GM19455 (cell line): ENCODE results near the gene METTL22.
A peak's percentile ranks its signal among the peaks of the same experiment; 100 is the strongest.

ENCODE experiments used
- ATAC-seq: cut with Tn5 transposase; IDR thresholded peaks from one replicate; pipeline ENCODE4 v1.9.1; 2021; ENCODE audit not compliant: unreplicated experiment

Gene METTL22

DNA sequence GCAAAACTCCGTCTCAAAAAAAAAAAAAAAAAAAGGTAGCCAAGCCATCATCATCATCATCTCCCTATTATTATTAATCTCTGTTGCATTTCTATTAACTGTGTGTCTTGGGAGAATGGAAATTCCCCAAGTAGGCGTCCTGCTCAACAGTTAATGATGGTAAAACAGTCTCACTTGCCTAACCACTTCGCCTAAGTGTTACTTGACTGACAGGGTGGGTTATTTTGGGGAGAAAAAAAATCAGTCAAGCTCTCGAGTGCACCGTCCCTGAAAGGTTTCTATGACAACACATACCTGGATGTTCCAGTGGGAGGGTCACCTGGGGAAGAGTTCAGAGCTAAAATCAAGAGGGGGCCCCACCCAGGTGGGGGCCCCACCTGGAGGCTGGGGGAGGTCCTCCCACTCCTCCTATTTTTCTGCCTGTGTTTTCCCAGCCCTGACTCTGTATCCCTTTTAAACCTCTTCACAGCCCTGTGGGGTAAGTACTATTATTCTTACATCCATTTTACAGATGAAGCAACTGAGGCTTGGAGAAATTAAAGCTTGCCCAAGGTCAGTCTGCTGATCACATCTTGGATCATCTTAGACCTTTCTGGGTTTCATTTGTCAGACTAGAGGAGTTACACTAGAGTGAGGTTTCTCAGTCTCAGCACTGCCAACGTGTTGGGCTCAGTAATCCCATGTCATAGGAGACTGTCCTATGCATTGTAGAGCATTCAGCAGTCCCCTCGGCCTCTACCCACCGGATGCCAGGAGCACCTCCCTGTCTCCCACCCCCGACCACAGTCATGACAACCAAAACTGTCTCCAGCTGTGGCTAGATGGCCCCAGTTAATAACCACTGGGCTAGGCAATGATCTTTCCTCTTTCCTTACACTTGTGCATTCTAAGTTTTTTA, 41.9 kb downstream of the METTL22 start:
- no peak for ATAC-seq

DNA sequence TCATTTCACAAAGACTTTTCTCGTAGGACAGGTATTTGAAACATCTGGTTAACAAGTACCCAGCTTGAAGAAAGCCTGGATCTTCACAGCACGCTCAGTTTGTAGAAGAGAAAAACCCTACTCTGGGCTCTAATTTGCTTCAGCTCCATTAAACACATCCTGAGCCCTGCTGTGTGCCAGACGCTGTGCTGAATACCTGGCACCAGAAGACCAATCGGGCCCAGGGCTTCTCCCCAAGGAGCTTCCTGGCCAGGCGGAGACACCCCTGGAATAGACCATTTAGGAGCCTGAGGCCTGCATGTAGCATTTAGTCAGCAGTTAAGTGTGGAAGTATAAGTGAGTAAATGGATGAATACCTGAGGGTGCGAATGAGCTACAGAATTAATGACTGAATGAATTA, 44.0 kb downstream of the METTL22 start:
- ATAC-seq = no peak

DNA sequence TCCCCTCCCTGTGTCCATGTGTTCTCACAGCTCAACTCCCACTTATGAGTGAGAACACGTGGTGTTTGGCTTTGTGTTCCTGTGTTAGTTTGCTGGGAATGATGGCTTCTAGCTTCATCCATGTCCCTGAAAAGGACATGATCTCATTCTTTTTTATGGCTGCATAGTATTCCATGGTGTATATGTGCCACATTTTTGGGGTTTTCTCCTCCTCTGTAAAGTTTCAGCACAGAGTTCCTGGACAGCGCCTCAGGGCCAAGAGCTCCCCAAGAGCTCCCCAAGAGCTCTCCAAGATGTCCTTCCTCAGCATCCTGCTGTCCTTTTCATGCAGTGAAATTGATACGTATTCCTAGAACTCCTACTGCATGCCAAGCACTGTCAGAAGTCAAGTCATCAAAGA, 46.0 kb downstream of the METTL22 start:
- no peak for ATAC-seq

- no peak for ATAC-seq
Observed at GRCh38 chr16:8668113-8668512, 46.6 kb downstream of the METTL22 start.

DNA sequence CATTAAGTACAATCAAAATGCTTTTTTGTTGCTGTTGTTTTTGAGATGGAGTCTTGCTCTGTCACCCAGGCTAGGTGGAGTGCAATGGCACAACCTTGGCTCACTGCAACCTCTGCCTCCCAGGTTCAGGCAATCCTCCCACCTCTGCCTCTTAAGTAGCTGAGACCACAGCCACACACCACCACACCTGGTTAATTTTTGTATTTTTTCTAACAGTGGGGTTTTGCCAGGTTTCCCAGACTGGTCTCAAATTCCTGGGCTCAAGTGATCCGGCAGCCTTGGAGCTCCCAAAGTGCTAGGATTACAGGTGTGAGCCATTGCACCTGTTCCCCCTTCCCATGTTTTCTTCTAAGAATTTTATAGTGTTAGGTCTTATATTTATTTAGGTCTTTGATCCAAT, 48.0 kb downstream of the METTL22 start:
- no peak for ATAC-seq

DNA sequence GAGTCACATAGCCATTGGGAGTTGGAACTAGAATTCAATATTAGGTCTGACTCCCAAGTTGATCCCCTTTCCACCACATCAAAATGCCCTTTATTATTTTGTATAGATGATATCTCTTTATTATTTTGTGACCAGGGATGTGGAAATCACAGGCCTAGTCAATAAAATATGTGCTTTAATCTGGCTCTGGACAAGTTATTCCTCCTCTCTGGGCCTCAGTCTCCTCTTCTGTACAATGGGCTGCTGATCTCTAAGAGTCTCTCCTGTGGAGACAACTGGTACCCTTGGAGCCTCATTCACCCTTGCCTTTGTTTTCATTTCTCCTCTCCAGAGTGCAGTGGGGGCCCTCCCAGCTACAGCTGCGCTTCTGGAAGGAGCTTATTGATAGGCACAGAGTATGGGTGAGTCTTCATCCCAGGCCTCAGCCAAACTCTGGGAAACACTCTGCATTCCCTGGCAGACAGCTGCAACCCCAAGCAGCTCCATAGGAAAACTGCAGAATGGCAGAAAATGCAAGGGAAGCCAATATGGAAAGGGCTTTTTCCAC, 48.6 kb downstream of the METTL22 start:
- no peak for ATAC-seq

DNA sequence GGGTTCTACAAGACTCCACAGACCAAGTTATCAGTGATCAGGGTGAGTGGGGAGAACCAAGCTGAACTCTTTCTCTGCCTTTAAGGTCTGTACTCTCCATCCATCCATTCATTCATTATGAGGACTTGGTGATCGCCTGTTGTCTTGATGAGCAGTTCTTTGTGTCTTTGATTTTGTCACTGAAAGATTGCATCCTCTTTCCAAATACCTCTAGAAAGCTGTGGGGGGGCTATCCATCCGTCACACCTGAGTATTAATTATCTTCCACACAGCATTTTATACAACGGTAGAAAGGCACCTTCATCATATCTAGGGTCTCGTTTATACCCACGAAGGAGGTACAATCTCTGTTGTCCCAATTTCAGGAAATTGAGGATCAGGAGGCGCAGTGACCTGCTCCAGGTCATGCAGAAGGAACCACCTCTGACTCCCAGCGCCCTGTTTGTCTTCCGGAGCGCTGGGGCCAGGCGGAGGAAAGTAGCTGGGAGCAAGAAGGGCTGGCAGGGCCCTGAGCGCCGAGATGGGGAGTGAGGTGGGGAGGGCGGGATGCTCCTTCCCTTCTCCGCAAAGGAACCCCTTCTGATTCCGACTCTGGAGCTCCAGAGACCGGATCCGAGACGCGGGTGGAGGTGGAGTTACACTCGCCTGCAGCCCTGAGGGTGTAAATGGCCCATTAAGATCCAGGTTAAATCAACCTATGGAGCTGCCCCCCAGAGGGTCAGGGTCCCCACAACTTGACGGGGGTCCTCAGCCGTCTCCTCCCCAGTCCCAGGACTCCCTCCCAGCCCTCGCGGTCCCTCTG, 52.3 kb downstream of the METTL22 start:
- peak; percentile 56 for ATAC-seq

GRCh38 chr16:8674413-8675022, 53.0 kb downstream of the METTL22 start, which contains the start of gene ABAT:
ABAT (plus strand) TSS chr16:8674617; CDS start chr16:8735740, 61,123 bp downstream.
- peak; percentile 99 for ATAC-seq

- ATAC-seq = no peak
Observed at GRCh38 chr16:8675183-8676159, 54.0 kb downstream of the METTL22 start.

GRCh38 chr16:8676160-8676547, 54.7 kb downstream of the METTL22 start:
- no peak for ATAC-seq

- ATAC-seq = no peak
Observed at GRCh38 chr16:8676737-8677375, 55.4 kb downstream of the METTL22 start.

- no peak for ATAC-seq
Observed at GRCh38 chr16:8677481-8677880, 56.0 kb downstream of the METTL22 start.

- ATAC-seq = no peak
Observed at GRCh38 chr16:8678068-8678927, 56.8 kb downstream of the METTL22 start.

- ATAC-seq = no peak
Observed at GRCh38 chr16:8679151-8679550, 57.7 kb downstream of the METTL22 start.

DNA sequence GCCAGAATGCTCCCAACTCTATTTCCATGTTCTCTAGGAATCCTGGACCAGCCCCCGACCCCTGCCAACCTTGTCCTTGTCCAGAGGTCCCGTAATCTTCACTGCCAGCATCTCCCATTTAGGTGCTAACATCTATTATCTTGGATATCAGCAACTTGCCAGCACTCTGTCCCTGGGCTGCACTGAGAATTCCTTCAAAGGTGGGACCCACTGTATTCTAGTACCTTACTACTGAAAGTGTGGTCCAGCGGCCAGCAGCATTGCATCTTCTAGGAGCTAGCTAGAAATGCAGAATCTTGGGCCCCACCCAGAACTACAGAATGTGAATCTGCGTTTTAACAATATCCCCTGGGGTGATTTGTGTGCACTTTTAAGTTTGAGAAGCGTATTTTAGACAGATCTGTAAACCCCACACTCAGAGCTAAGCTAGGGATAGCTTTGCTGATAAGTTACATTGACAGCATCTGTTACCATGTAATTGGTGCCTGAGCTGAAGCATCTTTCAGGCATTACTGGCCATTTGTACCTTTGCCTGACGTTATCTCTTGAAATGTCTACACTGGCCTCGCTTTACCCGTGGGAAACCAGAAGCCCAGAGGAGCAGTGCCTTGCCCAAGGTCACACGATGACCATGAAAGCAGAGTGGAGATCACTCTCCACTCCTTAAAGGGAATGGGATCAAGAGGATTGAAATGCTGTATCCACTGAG, 61.2 kb downstream of the METTL22 start:
- no peak for ATAC-seq

- no peak for ATAC-seq
Observed at GRCh38 chr16:8683640-8684039, 62.1 kb downstream of the METTL22 start.

DNA sequence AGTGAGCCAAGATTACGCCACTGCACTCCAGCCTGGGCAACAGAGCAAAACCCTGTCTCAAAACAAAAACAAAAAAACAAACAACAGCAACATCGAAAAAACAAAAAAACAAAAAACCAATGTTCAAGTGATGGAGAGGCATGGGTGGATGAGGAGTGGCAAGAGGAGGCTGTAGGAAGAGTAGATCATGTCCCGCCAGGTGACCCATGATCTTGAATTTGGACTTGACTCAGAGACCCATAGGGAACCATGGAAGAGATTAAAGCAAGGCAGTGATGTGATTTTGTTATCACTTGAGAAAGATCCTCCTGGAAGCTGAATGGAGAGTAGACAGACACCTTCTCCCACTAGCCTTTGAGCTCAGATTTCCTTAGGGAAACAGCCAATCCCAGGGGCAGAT, 64.1 kb downstream of the METTL22 start:
- no peak for ATAC-seq

DNA sequence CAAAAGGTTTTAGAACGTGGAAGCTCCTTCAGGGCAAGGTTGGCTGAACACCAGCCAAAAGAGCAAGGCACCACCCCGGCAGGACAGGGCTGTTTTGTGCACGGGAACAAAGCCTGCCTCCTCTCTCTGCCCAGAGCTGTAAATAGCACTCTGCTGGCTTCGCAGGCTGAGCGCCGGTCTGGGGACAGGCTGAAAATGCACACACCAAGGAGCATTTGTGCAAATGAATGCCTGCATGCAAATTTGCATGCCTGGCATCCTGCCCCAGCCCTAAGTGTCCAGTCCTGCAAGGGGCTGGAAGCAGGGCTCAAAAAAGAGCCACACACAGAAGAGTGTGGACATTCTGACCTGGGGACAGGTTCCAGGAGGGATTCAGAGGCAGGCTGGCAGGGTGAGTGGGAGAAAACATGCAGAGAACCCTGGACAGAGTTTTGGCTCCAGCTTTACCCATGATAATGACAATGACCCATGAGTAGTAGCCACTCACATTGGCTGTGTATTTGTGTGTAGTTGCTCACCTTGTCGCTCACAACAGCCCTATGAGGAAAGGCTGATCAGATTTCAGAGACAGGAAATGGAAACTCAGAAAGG, 64.6 kb downstream of the METTL22 start:
- no peak for ATAC-seq
